Measurements from ENCODE around the gene ZNF813.
"Not testable (repeated sequence)": the region's sequence is repeated elsewhere in the genome, so short reads cannot be mapped to it uniquely, and the experiment has no call there.

The ZNF813 gene

GRCh38 chr19:53466726-53467484 lies 628 bp upstream of the ZNF813 start:
- peak overlapping the region; percentile 80 for H3K4me3 ChIP-seq (ENCODE audit: low read depth, low read length)
- no peak for DNase-seq (ENCODE audit: low read depth)
- peak; percentile 23 for TF ChIP-seq CTCF (conservative IDR thresholded peaks at IDR 0.05; ENCODE audit: low read depth, low read length)

- not testable (repeated sequence) for DNase-seq (ENCODE audit: low read depth)
- peak overlapping the region; percentile 80 for H3K4me3 ChIP-seq (ENCODE audit: low read depth, low read length)
These were observed 1.1 kb downstream of the ZNF813 start for GRCh38 chr19:53468628-53469027.

GRCh38 chr19:53471916-53472315 lies 4.4 kb downstream of the ZNF813 start:
- TF ChIP-seq CTCF (conservative IDR thresholded peaks at IDR 0.05; ENCODE audit: low read depth, low read length), result no peak
- no peak for DNase-seq (ENCODE audit: low read depth)
- H3K4me3 ChIP-seq (ENCODE audit: low read depth, low read length), result no peak overlapping the region

- H3K4me3 ChIP-seq (ENCODE audit: low read depth, low read length), result not testable (repeated sequence)
- peak; percentile 13 for DNase-seq (ENCODE audit: low read depth)
These were observed 7.3 kb downstream of the ZNF813 start for GRCh38 chr19:53474832-53475231.

- not testable (repeated sequence) for H3K4me3 ChIP-seq (ENCODE audit: low read depth, low read length); DNase-seq (ENCODE audit: low read depth)
These were observed 7.9 kb downstream of the ZNF813 start for GRCh38 chr19:53475470-53475869.

DNA sequence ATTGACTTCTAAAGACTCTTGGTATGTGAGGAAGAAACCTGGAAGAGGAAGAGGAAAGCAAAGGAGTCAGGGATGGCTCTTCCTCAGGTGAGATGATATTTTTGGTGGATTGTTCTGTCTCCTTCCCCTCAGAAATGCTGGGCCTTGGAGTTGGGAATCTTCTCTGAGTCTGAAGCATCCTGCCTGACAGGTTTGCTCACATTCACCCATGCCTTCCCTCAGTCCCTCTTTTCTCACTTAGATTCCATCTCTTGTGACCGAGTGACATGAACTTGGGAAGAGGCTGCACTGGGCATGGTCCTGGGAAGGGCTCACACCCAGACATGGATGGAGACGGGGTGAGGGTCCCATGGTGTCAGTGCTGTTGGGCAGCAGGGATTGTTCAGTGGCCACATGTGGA lies 16.2 kb downstream of the ZNF813 start:
- not testable (repeated sequence) for DNase-seq (ENCODE audit: low read depth); H3K4me3 ChIP-seq (ENCODE audit: low read depth, low read length)

DNA sequence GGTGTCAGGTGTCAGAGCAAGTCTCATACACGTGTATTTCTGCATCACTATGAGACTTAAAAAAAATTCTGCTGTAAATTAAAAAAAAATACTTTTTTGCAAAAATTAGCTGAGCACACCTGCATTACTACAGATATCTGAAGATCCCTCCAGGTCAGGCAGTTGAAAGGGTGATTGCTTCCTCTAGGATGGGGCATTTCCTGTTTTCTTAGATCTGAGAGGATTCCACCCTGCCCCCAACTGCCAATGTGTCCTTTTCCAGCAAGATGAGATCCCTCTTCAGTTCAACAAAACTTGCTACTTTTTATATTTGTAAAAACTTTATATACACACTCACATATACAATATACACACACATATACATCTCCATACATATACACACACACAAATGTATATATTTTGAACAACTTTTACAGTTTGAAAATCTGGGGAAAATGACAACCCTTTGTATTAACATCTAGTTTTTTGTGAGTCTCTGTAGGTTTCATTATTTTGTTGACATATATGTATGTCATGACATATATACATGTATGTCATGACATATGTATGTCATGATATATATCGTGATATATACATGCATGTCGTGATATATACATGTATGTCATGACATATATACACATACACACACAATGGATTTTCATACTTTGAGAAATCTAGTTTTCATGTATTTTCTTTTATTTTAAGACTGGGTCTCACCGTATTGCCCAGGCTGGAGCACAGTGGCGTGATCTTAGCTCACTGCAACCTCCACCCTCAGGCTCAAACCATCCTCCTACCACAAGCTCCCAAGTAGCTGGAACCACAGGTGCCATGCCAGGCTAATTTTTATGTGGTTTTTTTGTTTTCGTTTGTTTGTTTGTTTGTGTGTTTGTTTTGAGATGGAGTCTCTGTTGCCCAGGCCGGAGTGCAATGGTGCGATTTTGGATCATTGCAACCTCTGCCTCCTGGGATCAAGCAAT lies 17.8 kb downstream of the ZNF813 start:
- no peak for TF ChIP-seq CTCF (conservative IDR thresholded peaks at IDR 0.05; ENCODE audit: low read depth, low read length)
- H3K4me3 ChIP-seq (ENCODE audit: low read depth, low read length), result no peak overlapping the region
- DNase-seq (ENCODE audit: low read depth), result no peak

GRCh38 chr19:53492153-53492552 lies 24.6 kb downstream of the ZNF813 start:
- H3K4me3 ChIP-seq (ENCODE audit: low read depth, low read length), result no peak overlapping the region
- no peak for TF ChIP-seq CTCF (conservative IDR thresholded peaks at IDR 0.05; ENCODE audit: low read depth, low read length)

GRCh38 chr19:53497311-53498023 lies 29.9 kb downstream of the ZNF813 start:
- DNase-seq (ENCODE audit: low read depth), result not testable (repeated sequence)

More at GRCh38 chr19:53492153-53492552, 24.6 kb downstream of the ZNF813 start:
- DNase-seq (ENCODE audit: low read depth), result no peak

DNA sequence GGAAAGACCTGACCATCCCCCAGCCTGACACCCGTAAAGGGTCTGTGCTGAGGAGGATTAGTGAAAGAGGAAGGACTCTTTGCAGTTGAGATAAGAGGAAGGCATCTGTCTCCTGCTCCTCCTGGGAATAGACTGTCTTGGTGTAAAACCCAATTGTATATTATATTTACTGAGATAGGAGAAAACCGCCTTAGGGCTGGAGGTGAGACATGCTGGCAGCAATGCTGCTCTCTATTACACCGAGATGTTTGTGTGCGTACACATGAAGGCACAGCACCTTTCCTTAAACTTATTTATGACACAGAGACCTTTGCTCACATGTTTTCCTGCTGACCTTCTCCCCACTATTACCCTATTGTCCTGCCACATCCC lies 30.5 kb downstream of the ZNF813 start:
- not testable (repeated sequence) for DNase-seq (ENCODE audit: low read depth); H3K4me3 ChIP-seq (ENCODE audit: low read depth, low read length)

More at GRCh38 chr19:53497311-53498023, 29.9 kb downstream of the ZNF813 start:
- not testable (repeated sequence) for H3K4me3 ChIP-seq (ENCODE audit: low read depth, low read length)

- DNase-seq (ENCODE audit: low read depth); H3K4me3 ChIP-seq (ENCODE audit: low read depth, low read length): not testable (repeated sequence)
These were observed 35.6 kb downstream of the ZNF813 start for GRCh38 chr19:53503151-53503550.

GRCh38 chr19:53503671-53504364 lies 36.3 kb downstream of the ZNF813 start:
- not testable (repeated sequence) for H3K4me3 ChIP-seq (ENCODE audit: low read depth, low read length); DNase-seq (ENCODE audit: low read depth)

Data from choroid plexus epithelial cell (primary cell).